ENCODE data around the gene CLCA4. TPM values are rescaled to one million over a fixed set of nuclear protein-coding genes. Genes with fewer than 3 reads are reported as not detected.

The CLCA4 gene
- total RNA-seq, 1 donor from 2014 or later, result not detected

DNA sequence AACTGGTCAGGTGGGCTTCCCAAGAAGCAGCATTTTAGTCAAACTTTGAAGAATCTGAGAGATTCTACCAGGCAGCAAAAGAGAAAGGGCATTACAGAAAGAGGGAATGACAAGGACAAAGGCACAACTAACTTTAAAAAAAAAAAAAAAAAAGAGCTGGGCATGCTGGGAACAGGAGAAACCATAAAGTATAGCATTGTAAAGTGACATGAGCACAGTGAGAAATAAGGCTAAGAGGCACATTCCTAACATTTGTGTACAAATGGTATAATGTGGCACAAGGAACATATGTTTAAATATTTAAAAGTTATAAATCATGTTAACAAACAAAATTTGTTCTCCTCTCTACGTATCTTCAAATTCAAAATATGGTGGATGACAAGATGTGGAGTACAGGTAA is 69.6 kb downstream of the CLCA4 start:
- no peak overlapping the region for H3K27ac Mint-ChIP-seq
- no peak for DNase-seq (ENCODE audit: low spot score, unreplicated experiment)
- TF ChIP-seq, protein P1, sequence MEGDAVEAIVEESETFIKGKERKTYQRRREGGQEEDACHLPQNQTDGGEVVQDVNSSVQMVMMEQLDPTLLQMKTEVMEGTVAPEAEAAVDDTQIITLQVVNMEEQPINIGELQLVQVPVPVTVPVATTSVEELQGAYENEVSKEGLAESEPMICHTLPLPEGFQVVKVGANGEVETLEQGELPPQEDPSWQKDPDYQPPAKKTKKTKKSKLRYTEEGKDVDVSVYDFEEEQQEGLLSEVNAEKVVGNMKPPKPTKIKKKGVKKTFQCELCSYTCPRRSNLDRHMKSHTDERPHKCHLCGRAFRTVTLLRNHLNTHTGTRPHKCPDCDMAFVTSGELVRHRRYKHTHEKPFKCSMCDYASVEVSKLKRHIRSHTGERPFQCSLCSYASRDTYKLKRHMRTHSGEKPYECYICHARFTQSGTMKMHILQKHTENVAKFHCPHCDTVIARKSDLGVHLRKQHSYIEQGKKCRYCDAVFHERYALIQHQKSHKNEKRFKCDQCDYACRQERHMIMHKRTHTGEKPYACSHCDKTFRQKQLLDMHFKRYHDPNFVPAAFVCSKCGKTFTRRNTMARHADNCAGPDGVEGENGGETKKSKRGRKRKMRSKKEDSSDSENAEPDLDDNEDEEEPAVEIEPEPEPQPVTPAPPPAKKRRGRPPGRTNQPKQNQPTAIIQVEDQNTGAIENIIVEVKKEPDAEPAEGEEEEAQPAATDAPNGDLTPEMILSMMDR (IDR thresholded peaks at IDR 0.05; ENCODE audit: unreplicated experiment), result no peak
- no peak overlapping the region for H3K4me3 Mint-ChIP-seq (ENCODE audit: low read depth)
- no peaks in the 10 kb centered on the region for H3K36me3 Mint-ChIP-seq (ENCODE audit: insufficient read depth)
- peaks cover 16% of the 10 kb centered on the region for H3K9me3 Mint-ChIP-seq (ENCODE audit: low read depth)
- no peaks in the 10 kb centered on the region for H3K27me3 Mint-ChIP-seq
- H3K4me1 Mint-ChIP-seq (ENCODE audit: low read depth), result no peaks in the 10 kb centered on the region

DNA sequence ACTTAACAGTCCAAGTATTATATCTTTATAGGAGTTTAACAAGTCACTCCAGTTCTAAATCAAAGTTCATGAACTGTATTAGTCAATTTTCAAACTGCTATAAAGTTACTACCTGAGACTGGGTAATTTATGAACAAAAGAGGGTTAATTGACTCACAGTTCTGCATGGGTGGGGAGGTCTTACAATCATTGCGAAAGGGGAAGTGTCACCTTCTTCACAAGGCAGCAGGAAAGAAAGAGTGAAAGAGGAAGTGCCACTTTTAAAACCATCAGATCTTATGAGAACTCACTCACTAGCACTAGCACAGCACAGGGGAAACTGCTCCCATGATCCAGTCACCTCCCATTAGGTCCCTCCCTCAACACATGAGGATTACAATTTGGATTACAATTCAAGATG is 70.0 kb downstream of the CLCA4 start:
- Mint-ChIP-seq H3K27ac (peak overlapping the region; percentile 12), H3K4me3 (ENCODE audit: low read depth) (no peak overlapping the region), H3K9me3 (ENCODE audit: low read depth) (peaks cover 16% of the 10 kb centered on the region), H3K36me3 (ENCODE audit: insufficient read depth) (no peaks in the 10 kb centered on the region), H3K27me3 (no peaks in the 10 kb centered on the region), H3K4me1 (ENCODE audit: low read depth) (peaks cover 2% of the 10 kb centered on the region)
- no peak for DNase-seq (ENCODE audit: low spot score, unreplicated experiment)
- TF ChIP-seq, protein P1 (IDR thresholded peaks at IDR 0.05; ENCODE audit: unreplicated experiment), result no peak

DNA sequence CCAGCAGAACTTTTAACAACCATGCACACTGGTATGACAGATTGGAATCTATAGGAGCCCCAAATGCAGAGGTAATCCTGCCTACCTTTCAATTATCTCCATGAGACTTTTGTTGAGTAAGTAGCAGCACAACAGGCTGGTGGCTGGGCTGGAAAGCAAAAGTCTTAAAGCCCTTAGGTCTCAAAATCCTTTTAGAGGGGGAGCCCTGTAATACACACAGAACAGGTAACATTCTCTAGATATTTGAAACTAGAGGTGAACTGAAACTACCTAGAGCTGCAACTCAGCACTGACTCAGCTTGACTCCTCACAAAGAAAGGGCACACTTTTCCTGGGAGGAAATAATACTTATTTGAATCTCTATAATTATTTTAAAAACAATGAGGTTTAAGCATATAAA is 71.5 kb downstream of the CLCA4 start:
- peaks cover 2% of the 10 kb centered on the region for H3K4me1 Mint-ChIP-seq (ENCODE audit: low read depth)
- no peaks in the 10 kb centered on the region for H3K27me3 Mint-ChIP-seq

DNA sequence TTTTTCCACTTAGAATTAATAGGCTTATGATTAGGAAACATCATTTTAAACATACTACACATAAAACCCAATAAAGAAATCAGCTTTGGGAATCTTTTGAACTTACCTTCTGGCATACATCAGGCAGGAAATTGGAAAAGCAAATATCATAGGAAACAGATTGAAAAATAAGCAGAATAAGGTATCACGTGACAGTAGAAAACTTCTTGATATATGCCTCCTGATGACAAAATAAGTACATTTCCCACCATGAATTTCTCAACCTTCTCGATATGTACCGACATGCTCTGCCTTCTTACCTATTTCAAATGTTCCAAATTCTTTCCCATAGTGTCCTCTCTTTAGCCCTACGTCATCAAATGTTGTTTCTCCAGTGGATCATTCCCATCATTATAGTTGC is 72.4 kb downstream of the CLCA4 start:
- Mint-ChIP-seq H3K4me1 (ENCODE audit: low read depth) (peaks cover 2% of the 10 kb centered on the region), H3K27me3 (no peaks in the 10 kb centered on the region), H3K4me3 (ENCODE audit: low read depth) (no peak overlapping the region), H3K9me3 (ENCODE audit: low read depth) (peaks cover 4% of the 10 kb centered on the region), H3K27ac (no peak overlapping the region), H3K36me3 (ENCODE audit: insufficient read depth) (no peaks in the 10 kb centered on the region)
- no peak for DNase-seq (ENCODE audit: low spot score, unreplicated experiment)
- TF ChIP-seq, protein P1 (IDR thresholded peaks at IDR 0.05; ENCODE audit: unreplicated experiment), result no peak

More for the DNA sequence above, 71.5 kb downstream of the CLCA4 start:
- TF ChIP-seq, protein P1 (IDR thresholded peaks at IDR 0.05; ENCODE audit: unreplicated experiment), result no peak
- DNase-seq (ENCODE audit: low spot score, unreplicated experiment), result no peak
- no peaks in the 10 kb centered on the region for H3K36me3 Mint-ChIP-seq (ENCODE audit: insufficient read depth)
- H3K9me3 Mint-ChIP-seq (ENCODE audit: low read depth), result peaks cover 4% of the 10 kb centered on the region
- H3K4me3 Mint-ChIP-seq (ENCODE audit: low read depth), result no peak overlapping the region
- H3K27ac Mint-ChIP-seq, result no peak overlapping the region

DNA sequence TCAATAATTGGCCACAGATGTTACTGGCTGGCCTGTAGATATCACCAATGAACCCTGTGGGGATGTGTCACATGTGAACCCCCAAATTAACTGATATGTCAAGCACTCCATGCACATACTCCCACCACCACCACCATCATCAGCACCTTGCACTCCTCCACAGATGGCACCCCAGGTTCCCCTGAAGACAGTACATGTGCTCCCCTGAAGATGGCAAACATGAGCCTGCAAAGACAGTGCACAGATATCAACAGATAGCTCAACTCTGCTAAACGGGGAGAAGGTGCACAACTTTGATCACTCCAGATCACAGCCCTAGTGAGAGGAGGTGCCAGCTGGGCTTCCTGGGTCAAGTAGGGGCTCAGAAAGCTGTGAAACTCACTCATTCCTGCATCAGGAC is 74.4 kb downstream of the CLCA4 start:
- DNase-seq (ENCODE audit: low spot score, unreplicated experiment), result no peak
- H3K4me3 Mint-ChIP-seq (ENCODE audit: low read depth), result no peak overlapping the region
- no peak overlapping the region for H3K27ac Mint-ChIP-seq
- no peaks in the 10 kb centered on the region for H3K36me3 Mint-ChIP-seq (ENCODE audit: insufficient read depth)
- peaks cover 2% of the 10 kb centered on the region for H3K4me1 Mint-ChIP-seq (ENCODE audit: low read depth)
- peaks cover 10% of the 10 kb centered on the region for H3K9me3 Mint-ChIP-seq (ENCODE audit: low read depth)
- TF ChIP-seq, protein P1 (IDR thresholded peaks at IDR 0.05; ENCODE audit: unreplicated experiment), result no peak
- H3K27me3 Mint-ChIP-seq, result no peaks in the 10 kb centered on the region

Other genes starting within 250 kb of the CLCA4 start
- gene ODF2L, start 150.8 kb upstream of the CLCA4 start, total RNA-seq, result 111 and 113 TPM in 2 replicates
- not detected in 2 replicates for gene CLCA2, start 122.9 kb upstream of the CLCA4 start, total RNA-seq
- not detected in 2 replicates for gene CLCA1, start 78.2 kb upstream of the CLCA4 start, total RNA-seq
- 48.5 and 50.0 TPM in 2 replicates for gene SH3GLB1, start 157.5 kb downstream of the CLCA4 start, total RNA-seq

Measured in progenitor cell of endocrine pancreas (in vitro differentiated cells).